SK-N-SH treated with all-trans-retinoic acid at 6 μM for 48 hours (cell line): ENCODE results near the gene CDYL.

Experiments used
- CSRNP3 ChIP-seq: fragments of 250-450 bp; sonication (Bioruptor Pico); IDR thresholded peaks from 2 replicates; pipeline ENCODE4 v1.5.1; 2021; ENCODE audit warnings: mild to moderate bottlenecking, moderate library complexity
- GLIS3 ChIP-seq: fragments of 250-450 bp; sonication (Bioruptor Pico); IDR thresholded peaks from 2 replicates; pipeline ENCODE4 v1.5.0; 2020; ENCODE audit warnings: mild to moderate bottlenecking, moderate library complexity
- PPARA ChIP-seq: fragments of 250-450 bp; sonication (Bioruptor Pico); IDR thresholded peaks from 2 replicates; pipeline ENCODE4 v1.5.0; 2020; ENCODE audit warnings: mild to moderate bottlenecking, borderline replicate concordance
- TOX ChIP-seq: fragments of 250-450 bp; sonication (Bioruptor Pico); IDR thresholded peaks from 2 replicates; pipeline ENCODE4 v1.8.0; 2021; ENCODE audit warnings: mild to moderate bottlenecking, moderate library complexity, borderline replicate concordance
- ZFP3 ChIP-seq: fragments of 250-450 bp; sonication (Bioruptor Pico); IDR thresholded peaks from 2 replicates; pipeline ENCODE4 v1.5.0; 2020; ENCODE audit warnings: mild to moderate bottlenecking, moderate library complexity
- ZNF565 ChIP-seq: fragments of 450-650 bp; formaldehyde crosslinking; conservative IDR thresholded peaks from 2 replicates; pipeline ENCODE4 v1.5.0; 2020; ENCODE audit warnings: low read depth, mild to moderate bottlenecking, moderate library complexity
- TF ChIP-seq, protein P1 (sequence below): fragments of 250-450 bp; sonication (Bioruptor Pico); IDR thresholded peaks from 2 replicates; pipeline ENCODE4 v1.8.0; 2020; ENCODE audit warnings: mild to moderate bottlenecking, moderate library complexity, borderline replicate concordance

- TF ChIP-seq GLIS3 (CRISPR knock-in tag) (no peak), TOX (CRISPR knock-in tag) (no peak), CSRNP3 (no peak), PPARA (CRISPR knock-in tag) (no peak), ZFP3 (CRISPR knock-in tag) (no peak), ZNF565 (CRISPR knock-in tag) (no peak)
- TF ChIP-seq, protein P1, sequence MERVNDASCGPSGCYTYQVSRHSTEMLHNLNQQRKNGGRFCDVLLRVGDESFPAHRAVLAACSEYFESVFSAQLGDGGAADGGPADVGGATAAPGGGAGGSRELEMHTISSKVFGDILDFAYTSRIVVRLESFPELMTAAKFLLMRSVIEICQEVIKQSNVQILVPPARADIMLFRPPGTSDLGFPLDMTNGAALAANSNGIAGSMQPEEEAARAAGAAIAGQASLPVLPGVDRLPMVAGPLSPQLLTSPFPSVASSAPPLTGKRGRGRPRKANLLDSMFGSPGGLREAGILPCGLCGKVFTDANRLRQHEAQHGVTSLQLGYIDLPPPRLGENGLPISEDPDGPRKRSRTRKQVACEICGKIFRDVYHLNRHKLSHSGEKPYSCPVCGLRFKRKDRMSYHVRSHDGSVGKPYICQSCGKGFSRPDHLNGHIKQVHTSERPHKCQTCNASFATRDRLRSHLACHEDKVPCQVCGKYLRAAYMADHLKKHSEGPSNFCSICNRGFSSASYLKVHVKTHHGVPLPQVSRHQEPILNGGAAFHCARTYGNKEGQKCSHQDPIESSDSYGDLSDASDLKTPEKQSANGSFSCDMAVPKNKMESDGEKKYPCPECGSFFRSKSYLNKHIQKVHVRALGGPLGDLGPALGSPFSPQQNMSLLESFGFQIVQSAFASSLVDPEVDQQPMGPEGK (CRISPR knock-in tag), result no peak
Measured at GRCh38 chr6:4819706-4820283, 43.6 kb downstream of the CDYL start.
